HEK293T (cell line): ENCODE measurements around the gene MS4A7.

Source experiments
- CTCF ChIA-PET: fragments of 350-600 bp; formaldehyde crosslinking; extraction: SDS; loops from one replicate; lab custom pipeline; 2021; ENCODE audit warnings: antibody characterized with exemption, inconsistent platforms; lab: Yijun Ruan, JAX
- POLR2A ChIA-PET: fragments of 350-600 bp; formaldehyde crosslinking; extraction: SDS; loops from one replicate; lab custom pipeline; 2020; ENCODE audit warnings: antibody characterized with exemption, inconsistent platforms; lab: Yijun Ruan, JAX
- DNase-seq: peaks from one replicate; pipeline ENCODE4 v3.0.0; 2012; ENCODE audit warnings: mixed read lengths; ENCODE audit errors: extremely low spot score
- ARNT ChIP-seq: fragments of 450-650 bp; IDR thresholded peaks from 2 replicates; pipeline ENCODE4 v1.6.1; 2017; ENCODE audit warnings: mild to moderate bottlenecking
- BHLHE40 ChIP-seq: fragments of 450-650 bp; IDR thresholded peaks from 2 replicates; pipeline ENCODE4 v1.6.1; 2016; ENCODE audit warnings: mild to moderate bottlenecking, moderate library complexity, borderline replicate concordance
- CTBP1 ChIP-seq: fragments of 450-650 bp; IDR thresholded peaks from 2 replicates; pipeline ENCODE4 v1.6.1; 2016; ENCODE audit warnings: borderline replicate concordance
- ELF4 ChIP-seq: fragments of 450-650 bp; IDR thresholded peaks from 2 replicates; pipeline ENCODE4 v1.6.1; 2017; ENCODE audit warnings: antibody characterized with exemption
- FOXA1 ChIP-seq: fragments of 450-650 bp; IDR thresholded peaks from 2 replicates; pipeline ENCODE4 v1.6.1; 2016; ENCODE audit warnings: mild to moderate bottlenecking
- FOXK2 ChIP-seq: fragments of 450-650 bp; IDR thresholded peaks from 2 replicates; pipeline ENCODE4 v1.6.1; 2016; ENCODE audit warnings: mild to moderate bottlenecking
- FOXM1 ChIP-seq: fragments of 450-650 bp; IDR thresholded peaks from 2 replicates; pipeline ENCODE4 v1.6.1; 2017; ENCODE audit warnings: mild to moderate bottlenecking, borderline replicate concordance
- HDGF ChIP-seq: fragments of 450-650 bp; IDR thresholded peaks from 2 replicates; pipeline ENCODE4 v1.6.1; 2017; ENCODE audit warnings: antibody characterized with exemption, borderline replicate concordance
- L3MBTL2 ChIP-seq: fragments of 450-650 bp; conservative IDR thresholded peaks from 2 replicates; pipeline ENCODE4 v1.6.1; 2016; ENCODE audit warnings: mild to moderate bottlenecking
- LEF1 ChIP-seq: fragments of 450-650 bp; IDR thresholded peaks from 2 replicates; pipeline ENCODE4 v1.6.1; 2017; ENCODE audit warnings: mild to moderate bottlenecking, borderline replicate concordance
- NFRKB ChIP-seq: fragments of 450-650 bp; IDR thresholded peaks from 2 replicates; pipeline ENCODE4 v1.6.1; 2016; ENCODE audit warnings: mild to moderate bottlenecking, moderate library complexity
- PKNOX1 ChIP-seq: fragments of 450-650 bp; IDR thresholded peaks from 2 replicates; pipeline ENCODE4 v1.6.1; 2016
- SP1 ChIP-seq: fragments of 450-650 bp; IDR thresholded peaks from 2 replicates; pipeline ENCODE4 v1.6.1; 2017
- SUZ12 ChIP-seq: fragments of 450-650 bp; IDR thresholded peaks from 2 replicates; pipeline ENCODE4 v1.6.1; 2016; ENCODE audit warnings: mild to moderate bottlenecking
- TARDBP ChIP-seq: fragments of 450-650 bp; IDR thresholded peaks from 2 replicates; pipeline ENCODE4 v1.6.1; 2016
- ZNF384 ChIP-seq: fragments of 450-650 bp; IDR thresholded peaks from 2 replicates; pipeline ENCODE4 v1.6.1; 2016

MS4A7 gene

GRCh38 chr11:60376601-60377000, 1.7 kb upstream of the MS4A7 start:
- CTCF ChIA-PET: no interaction called here
- DNase-seq: no peak
- TF ChIP-seq HDGF (no peak), L3MBTL2 (no peak), BHLHE40 (no peak), CTBP1 (no peak), TARDBP (no peak), SP1 (no peak), PKNOX1 (no peak), FOXA1 (no peak), ARNT (no peak), FOXM1 (no peak), LEF1 (no peak), FOXK2 (no peak)
- POLR2A ChIA-PET: no interaction called here

GRCh38 chr11:60377401-60378136, 763 bp upstream of the MS4A7 start:
- no peak for DNase-seq
- ChIA-PET CTCF (no interaction called here), POLR2A (no interaction called here)
- TF ChIP-seq SP1: no peak
- TF ChIP-seq HDGF: no peak
- no peak for TF ChIP-seq ELF4
- TF ChIP-seq L3MBTL2: no peak
- TF ChIP-seq SUZ12: no peak
- no peak for TF ChIP-seq FOXA1
- no peak for TF ChIP-seq FOXK2
- TF ChIP-seq BHLHE40: no peak
- TF ChIP-seq TARDBP: no peak
- TF ChIP-seq ZNF384: no peak
- TF ChIP-seq LEF1: no peak
- no peak for TF ChIP-seq NFRKB
- TF ChIP-seq FOXM1: no peak
- TF ChIP-seq PKNOX1: no peak
- no peak for TF ChIP-seq ARNT

- TF ChIP-seq FOXM1: no peak
- no peak for TF ChIP-seq ZNF384
- TF ChIP-seq ELF4: no peak
- TF ChIP-seq LEF1: no peak
- no peak for TF ChIP-seq L3MBTL2
- no peak for TF ChIP-seq FOXA1
- no peak for TF ChIP-seq ARNT
- TF ChIP-seq PKNOX1: no peak
- TF ChIP-seq HDGF: no peak
- TF ChIP-seq TARDBP: no peak
- TF ChIP-seq SUZ12: no peak
- TF ChIP-seq FOXK2: no peak
- TF ChIP-seq NFRKB: no peak
- no peak for TF ChIP-seq CTBP1
- TF ChIP-seq BHLHE40: no peak
- no peak for TF ChIP-seq SP1
- ChIA-PET POLR2A (no interaction called here), CTCF (no interaction called here)
- DNase-seq: no peak
Measured at GRCh38 chr11:60389279-60389910, 11.1 kb downstream of the MS4A7 start.

- POLR2A ChIA-PET: no interaction called here
- no peak for DNase-seq
- CTCF ChIA-PET: no interaction called here
- TF ChIP-seq TARDBP (no peak), L3MBTL2 (no peak), ZNF384 (no peak), FOXM1 (no peak), FOXK2 (no peak), BHLHE40 (no peak), SP1 (no peak), CTBP1 (no peak), HDGF (no peak), NFRKB (no peak), ARNT (no peak), SUZ12 (no peak), ELF4 (no peak), PKNOX1 (no peak), FOXA1 (no peak), LEF1 (no peak)
Measured at GRCh38 chr11:60390419-60390818, 12.1 kb downstream of the MS4A7 start.

GRCh38 chr11:60392361-60392760, 14.0 kb downstream of the MS4A7 start:
- POLR2A ChIA-PET: no interaction called here

More at GRCh38 chr11:60392361-60392760, 14.0 kb downstream of the MS4A7 start:
- TF ChIP-seq NFRKB: no peak
- no peak for TF ChIP-seq L3MBTL2
- TF ChIP-seq ELF4: no peak
- CTCF ChIA-PET: no interaction called here
- no peak for DNase-seq
